H9 (cell line): ENCODE measurements around the gene NIN. TPM values are rescaled to one million over a fixed set of nuclear protein-coding genes. Genes with fewer than 3 reads are reported as not detected.

Source experiments
- DNase-seq: peaks from one replicate; pipeline ENCODE4 v3.0.0-alpha.2; 2017
- H2AFZ ChIP-seq: one replicate; pipeline ENCODE4 v1.6.1; 2013; ENCODE audit warnings: mild to moderate bottlenecking, low read length, control low read depth, moderate library complexity
- H2AK5ac ChIP-seq: 2 replicates; pipeline ENCODE4 v1.6.1; 2013; ENCODE audit warnings: low read length, control low read depth, mixed read lengths; ENCODE audit not compliant: insufficient read length
- H2BK120ac ChIP-seq: one replicate; pipeline ENCODE4 v1.6.1; 2013; ENCODE audit warnings: low read depth, mild to moderate bottlenecking, low read length, control low read depth, inconsistent platforms; ENCODE audit not compliant: poor library complexity, severe bottlenecking
- H2BK12ac ChIP-seq: 2 replicates; pipeline ENCODE4 v1.6.1; 2013; ENCODE audit warnings: low read length, control low read depth, mixed read lengths, low read depth; ENCODE audit not compliant: insufficient read length
- H2BK15ac ChIP-seq: 2 replicates; pipeline ENCODE4 v1.6.1; 2013; ENCODE audit warnings: low read depth, low read length, control low read depth
- H2BK20ac ChIP-seq: one replicate; pipeline ENCODE4 v1.6.1; 2013; ENCODE audit warnings: low read depth, mild to moderate bottlenecking, low read length, control low read depth, inconsistent platforms; ENCODE audit not compliant: poor library complexity, severe bottlenecking
- H2BK5ac ChIP-seq: 2 replicates; pipeline ENCODE4 v1.6.1; 2013; ENCODE audit warnings: low read length, control low read depth, mixed read lengths; ENCODE audit not compliant: insufficient read length
- H3K14ac ChIP-seq: 2 replicates; pipeline ENCODE4 v1.6.1; 2013; ENCODE audit warnings: low read length, control low read depth; ENCODE audit not compliant: insufficient read depth
- H3K18ac ChIP-seq: 2 replicates; pipeline ENCODE4 v1.6.1; 2013; ENCODE audit warnings: low read depth, mild to moderate bottlenecking, mixed read lengths, low read length, control low read depth; ENCODE audit not compliant: insufficient read length
- H3K23ac ChIP-seq: 2 replicates; pipeline ENCODE4 v1.6.1; 2013; ENCODE audit warnings: low read length, control low read depth, mixed read lengths, low read depth; ENCODE audit not compliant: insufficient read length
- H3K23me2 ChIP-seq: 2 replicates; pipeline ENCODE4 v1.6.1; 2013; ENCODE audit warnings: low read depth, mild to moderate bottlenecking, mixed read lengths, low read length, control low read depth; ENCODE audit not compliant: insufficient read length, poor library complexity, severe bottlenecking
- H3K27ac ChIP-seq: 2 replicates; pipeline ENCODE4 v1.5.1; 2013; ENCODE audit warnings: low read length, control low read depth, mixed read lengths, low read depth; ENCODE audit not compliant: insufficient read length
- H3K27me3 ChIP-seq: 2 replicates; pipeline ENCODE4 v1.6.1; 2013; ENCODE audit warnings: low read length, control low read depth, inconsistent platforms; ENCODE audit not compliant: insufficient read depth
- H3K4ac ChIP-seq: 2 replicates; pipeline ENCODE4 v1.6.1; 2013; ENCODE audit warnings: low read depth, mild to moderate bottlenecking, control low read depth, inconsistent platforms, low read length, moderate library complexity
- H3K4me1 ChIP-seq: 2 replicates; pipeline ENCODE4 v1.6.1; 2013; ENCODE audit warnings: low read length, control low read depth, inconsistent platforms; ENCODE audit not compliant: insufficient read depth
- H3K4me2 ChIP-seq: 2 replicates; pipeline ENCODE4 v1.6.1; 2013; ENCODE audit warnings: low read length, control low read depth, mixed read lengths; ENCODE audit not compliant: insufficient read length, insufficient read depth
- H3K56ac ChIP-seq: 2 replicates; pipeline ENCODE4 v1.6.1; 2013; ENCODE audit warnings: low read depth, mild to moderate bottlenecking, mixed read lengths, low read length, control low read depth; ENCODE audit not compliant: insufficient read length
- H3K79me1 ChIP-seq: 2 replicates; pipeline ENCODE4 v1.6.1; 2013; ENCODE audit warnings: low read depth, mild to moderate bottlenecking, moderate library complexity, low read length, control low read depth, inconsistent platforms; ENCODE audit not compliant: insufficient read depth, poor library complexity, severe bottlenecking
- H3K79me2 ChIP-seq: 2 replicates; pipeline ENCODE4 v1.6.1; 2013; ENCODE audit warnings: low read length, control low read depth, inconsistent platforms; ENCODE audit not compliant: insufficient read depth
- H3K9ac ChIP-seq: 2 replicates; pipeline ENCODE4 v1.6.1; 2013; ENCODE audit warnings: low read length, control low read depth, mixed read lengths; ENCODE audit not compliant: insufficient read length; ENCODE audit errors: extremely low read depth
- H3K9me3 ChIP-seq: one replicate; pipeline ENCODE4 v1.6.1; 2013; ENCODE audit warnings: low read depth, low read length, inconsistent platforms; ENCODE audit not compliant: control insufficient read depth
- H3T11ph ChIP-seq: one replicate; pipeline ENCODE4 v1.6.1; 2013; ENCODE audit warnings: mild to moderate bottlenecking, low read length, control low read depth, inconsistent platforms
- H4K20me1 ChIP-seq: one replicate; pipeline ENCODE4 v1.6.1; 2013; ENCODE audit not compliant: control insufficient read depth, insufficient read length, insufficient read depth
- H4K5ac ChIP-seq: 2 replicates; pipeline ENCODE4 v1.6.1; 2013; ENCODE audit warnings: low read depth, mild to moderate bottlenecking, mixed read lengths, low read length, control low read depth; ENCODE audit not compliant: insufficient read length
- H4K8ac ChIP-seq: replicated peaks from 2 replicates; pipeline ENCODE4 v1.6.1; 2013; ENCODE audit warnings: low read length, control low read depth, mixed read lengths, low read depth; ENCODE audit not compliant: insufficient read length
- H4K91ac ChIP-seq: 2 replicates; pipeline ENCODE4 v1.6.1; 2013; ENCODE audit warnings: low read depth, mild to moderate bottlenecking, moderate library complexity, mixed read lengths, low read length, control low read depth; ENCODE audit not compliant: insufficient read length
- H3K27ac Mint-ChIP-seq, 3 experiments: 2 replicates in 2 of 3; 3 replicates in 1 of 3; pipeline ENCODE4 v1.8.0; 2020 to 2021; ENCODE audit warnings: mixed read lengths in 3 of 3, mild to moderate bottlenecking in 1 of 3, moderate library complexity in 1 of 3
- H3K27me3 Mint-ChIP-seq: 2 replicates; pipeline ENCODE4 v1.8.0; 2021; ENCODE audit warnings: low read depth, mild to moderate bottlenecking, moderate library complexity, mixed read lengths
- H3K36me3 Mint-ChIP-seq, 3 experiments: 2 replicates in 2 of 3; 3 replicates in 1 of 3; pipeline ENCODE4 v1.8.0; 2020 to 2021; ENCODE audit warnings: low read depth in 3 of 3, mixed read lengths in 3 of 3; ENCODE audit not compliant: insufficient read depth in 1 of 3
- H3K4me1 Mint-ChIP-seq, 2 experiments: 2 replicates each; pipeline ENCODE4 v1.8.0; 2020; ENCODE audit warnings: mixed read lengths in 2 of 2
- H3K4me3 Mint-ChIP-seq, 2 experiments: 2 replicates in 1 of 2; 3 replicates in 1 of 2; pipeline ENCODE4 v1.8.0; 2020 to 2021; ENCODE audit warnings: mild to moderate bottlenecking in 2 of 2, mixed read lengths in 2 of 2, moderate library complexity in 1 of 2
- H3K9me3 Mint-ChIP-seq, 2 experiments: 2 replicates in 1 of 2; 3 replicates in 1 of 2; pipeline ENCODE4 v1.8.0; 2020; ENCODE audit warnings: mild to moderate bottlenecking in 2 of 2, mixed read lengths in 2 of 2, moderate library complexity in 1 of 2
- WGBS: extraction: QIAGEN DNeasy Blood & Tissue Kit; methylation state at CpG from one replicate; pipeline ENCODE4 v1.1.7; 2013; ENCODE audit warnings: missing lambda C conversion rate, low lambda C conversion rate, mixed read lengths; ENCODE audit not compliant: insufficient read length; ENCODE audit errors: extremely low coverage; 5-methylcytosine and 5-hydroxymethylcytosine counted together
- total RNA-seq: library from RNA; stranded (reverse); gene quantifications from 2 replicates; pipeline ENCODE4 v1.2.1, GENCODE V29; 2021
- TF ChIP-seq, protein P1 (sequence below): fragments of 200-600 bp; sonication (generic); conservative IDR thresholded peaks from 3 replicates; pipeline ENCODE4 v1.8.0; 2021; ENCODE audit warnings: antibody characterized with exemption, mild to moderate bottlenecking

The NIN gene
- total RNA-seq, 1 experiment from 2014 or later = 18.4 TPM

DNA sequence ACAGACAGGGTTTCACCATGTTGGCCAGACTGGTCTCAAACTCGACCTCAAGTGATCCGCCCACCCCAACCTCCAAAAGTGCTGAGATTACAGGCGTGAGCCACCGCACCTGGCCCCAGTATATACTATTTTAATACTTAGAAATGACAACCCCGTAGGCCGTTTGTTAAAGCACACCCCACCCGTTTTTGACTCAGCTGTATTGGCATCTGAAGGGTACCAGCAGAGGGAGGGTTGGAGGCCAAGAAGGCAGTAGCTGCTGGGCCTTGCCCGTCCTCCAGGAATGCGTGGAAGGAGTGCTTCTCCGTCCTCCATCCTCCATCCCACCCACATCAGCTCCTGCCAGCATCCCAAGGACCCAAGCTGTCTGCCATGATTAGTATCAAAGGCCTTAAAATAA lies 6.3 kb upstream of the NIN start:
- Mint-ChIP-seq H3K9me3 (no peaks in the 10 kb centered on the region), H3K27ac (no peak overlapping the region; a peak in 1 of 7 replicates), H3K4me1 (peaks cover 10 to 13% of the 10 kb centered on the region in 2 experiments), H3K27me3 (peaks cover 39% of the 10 kb centered on the region), H3K4me3 (no peak overlapping the region), H3K36me3 (peaks cover 0 to 4% (median 0%) of the 10 kb centered on the region in 3 experiments; a peak in 1 of 7 replicates)
- TF ChIP-seq, protein P1, sequence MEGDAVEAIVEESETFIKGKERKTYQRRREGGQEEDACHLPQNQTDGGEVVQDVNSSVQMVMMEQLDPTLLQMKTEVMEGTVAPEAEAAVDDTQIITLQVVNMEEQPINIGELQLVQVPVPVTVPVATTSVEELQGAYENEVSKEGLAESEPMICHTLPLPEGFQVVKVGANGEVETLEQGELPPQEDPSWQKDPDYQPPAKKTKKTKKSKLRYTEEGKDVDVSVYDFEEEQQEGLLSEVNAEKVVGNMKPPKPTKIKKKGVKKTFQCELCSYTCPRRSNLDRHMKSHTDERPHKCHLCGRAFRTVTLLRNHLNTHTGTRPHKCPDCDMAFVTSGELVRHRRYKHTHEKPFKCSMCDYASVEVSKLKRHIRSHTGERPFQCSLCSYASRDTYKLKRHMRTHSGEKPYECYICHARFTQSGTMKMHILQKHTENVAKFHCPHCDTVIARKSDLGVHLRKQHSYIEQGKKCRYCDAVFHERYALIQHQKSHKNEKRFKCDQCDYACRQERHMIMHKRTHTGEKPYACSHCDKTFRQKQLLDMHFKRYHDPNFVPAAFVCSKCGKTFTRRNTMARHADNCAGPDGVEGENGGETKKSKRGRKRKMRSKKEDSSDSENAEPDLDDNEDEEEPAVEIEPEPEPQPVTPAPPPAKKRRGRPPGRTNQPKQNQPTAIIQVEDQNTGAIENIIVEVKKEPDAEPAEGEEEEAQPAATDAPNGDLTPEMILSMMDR = no peak
- Histone ChIP-seq H3K23me2 (no peaks in the 10 kb centered on the region), H3K4ac (no peak overlapping the region), H3K9ac (no peak overlapping the region), H4K5ac (no peak overlapping the region), H2AFZ (no peak overlapping the region), H4K20me1 (no peaks in the 10 kb centered on the region), H3K79me2 (no peaks in the 10 kb centered on the region), H2BK15ac (no peak overlapping the region), H3K14ac (no peak overlapping the region), H2BK12ac (no peak overlapping the region), H3K27ac (no peak overlapping the region), H3K4me1 (no peaks in the 10 kb centered on the region), H2AK5ac (no peak overlapping the region), H4K91ac (no peak overlapping the region), H3K27me3 (peaks cover 10% of the 10 kb centered on the region), H3K4me2 (no peak overlapping the region), H3K79me1 (no peaks in the 10 kb centered on the region), H3K56ac (no peak overlapping the region), H4K8ac (no peak overlapping the region), H2BK5ac (no peak overlapping the region), H3T11ph (no peak overlapping the region), H3K9me3 (no peaks in the 10 kb centered on the region), H3K23ac (no peak overlapping the region), H3K18ac (no peak overlapping the region), H2BK120ac (no peak overlapping the region), H2BK20ac (no peak overlapping the region)
- no CpG with 5 or more reads among the region's 10 CpGs for WGBS
- DNase-seq = no peak
